ENCODE data around the gene TGM5.

TGM5 gene

DNA sequence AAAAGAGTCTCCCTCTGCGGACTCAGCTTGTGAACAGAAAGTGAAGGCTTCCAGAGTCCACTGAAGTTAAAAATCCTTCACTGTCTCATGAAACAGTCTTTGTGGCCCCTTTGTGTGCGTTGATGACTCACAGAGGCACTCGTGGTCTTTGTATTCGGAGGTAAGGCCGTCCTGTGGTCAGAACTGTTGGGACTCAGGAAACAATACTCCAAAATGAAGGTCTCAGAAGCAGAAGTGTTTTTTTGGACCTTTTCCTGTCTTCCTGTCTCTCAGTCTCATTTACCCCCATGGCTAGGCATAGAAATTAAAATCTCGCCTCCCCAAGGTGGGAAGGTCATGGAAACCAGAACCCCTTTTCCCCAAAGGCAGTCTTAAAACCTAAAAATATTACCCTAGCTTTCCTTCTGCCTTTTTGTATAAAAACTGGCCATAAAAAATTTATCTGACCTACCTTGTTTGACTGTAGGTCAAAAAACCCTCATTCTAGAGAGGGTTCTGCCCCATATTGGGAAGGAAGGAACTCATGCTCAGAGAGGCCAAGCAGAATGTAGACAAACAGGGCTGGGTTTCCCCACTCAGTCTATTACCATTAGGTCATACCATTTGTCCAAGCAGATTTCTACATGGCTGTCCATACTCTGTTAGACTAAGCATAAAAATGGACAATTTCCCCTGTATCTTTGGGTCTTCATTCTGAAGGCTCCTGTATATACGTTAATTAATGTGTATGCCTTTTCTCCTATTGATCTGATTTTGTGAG, 26.8 kb downstream of the TGM5 start:
- no peaks in the 10 kb centered on the region; the same call in 1 of the 2 replicates for H3K36me3 ChIP-seq (ENCODE audit: control insufficient read depth, insufficient read depth, low read length)
- H3K4me3 ChIP-seq (replicated peaks; ENCODE audit: low read depth, low read length) = no peak overlapping the region
- no peaks in the 10 kb centered on the region; the same call in 1 of the 2 replicates for H3K27me3 ChIP-seq (replicated peaks; ENCODE audit: control insufficient read depth, insufficient read depth, low read length)
- no peak for DNase-seq (ENCODE audit: extremely low read depth, insufficient read length)
- TF ChIP-seq, protein P1, sequence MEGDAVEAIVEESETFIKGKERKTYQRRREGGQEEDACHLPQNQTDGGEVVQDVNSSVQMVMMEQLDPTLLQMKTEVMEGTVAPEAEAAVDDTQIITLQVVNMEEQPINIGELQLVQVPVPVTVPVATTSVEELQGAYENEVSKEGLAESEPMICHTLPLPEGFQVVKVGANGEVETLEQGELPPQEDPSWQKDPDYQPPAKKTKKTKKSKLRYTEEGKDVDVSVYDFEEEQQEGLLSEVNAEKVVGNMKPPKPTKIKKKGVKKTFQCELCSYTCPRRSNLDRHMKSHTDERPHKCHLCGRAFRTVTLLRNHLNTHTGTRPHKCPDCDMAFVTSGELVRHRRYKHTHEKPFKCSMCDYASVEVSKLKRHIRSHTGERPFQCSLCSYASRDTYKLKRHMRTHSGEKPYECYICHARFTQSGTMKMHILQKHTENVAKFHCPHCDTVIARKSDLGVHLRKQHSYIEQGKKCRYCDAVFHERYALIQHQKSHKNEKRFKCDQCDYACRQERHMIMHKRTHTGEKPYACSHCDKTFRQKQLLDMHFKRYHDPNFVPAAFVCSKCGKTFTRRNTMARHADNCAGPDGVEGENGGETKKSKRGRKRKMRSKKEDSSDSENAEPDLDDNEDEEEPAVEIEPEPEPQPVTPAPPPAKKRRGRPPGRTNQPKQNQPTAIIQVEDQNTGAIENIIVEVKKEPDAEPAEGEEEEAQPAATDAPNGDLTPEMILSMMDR (IDR thresholded peaks at IDR 0.05; ENCODE audit: insufficient read depth, low read length, poor library complexity, severe bottlenecking) = no peak

DNA sequence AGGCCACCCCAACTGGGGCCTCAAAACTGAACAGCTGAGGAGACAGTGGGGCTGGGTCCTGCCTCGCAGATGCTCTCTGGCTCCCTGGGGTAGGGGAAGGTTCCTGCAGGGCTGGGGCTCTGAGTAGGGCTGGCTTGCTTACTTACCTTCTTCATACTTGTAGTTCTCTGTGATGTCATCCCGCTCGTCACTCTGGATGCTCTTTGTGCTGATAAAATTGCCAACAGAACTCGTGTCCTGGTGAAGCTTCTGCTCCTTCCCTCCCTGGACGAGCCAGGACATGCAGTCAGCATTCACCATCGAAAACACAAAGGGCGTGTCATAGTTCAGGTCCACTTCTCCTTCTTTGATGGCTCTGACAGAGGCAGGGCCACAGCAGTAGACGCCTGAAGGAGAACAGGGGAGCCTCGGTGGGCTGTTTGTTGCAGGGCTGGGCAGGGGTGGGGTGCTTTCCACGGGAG, 28.0 kb downstream of the TGM5 start:
- no peak for DNase-seq (ENCODE audit: extremely low read depth, insufficient read length)
- no peak overlapping the region for H3K4me3 ChIP-seq (replicated peaks; ENCODE audit: low read depth, low read length)
- no peaks in the 10 kb centered on the region; the same call in 1 of the 2 replicates for H3K36me3 ChIP-seq (ENCODE audit: control insufficient read depth, insufficient read depth, low read length)
- TF ChIP-seq, protein P1 (IDR thresholded peaks at IDR 0.05; ENCODE audit: insufficient read depth, low read length, poor library complexity, severe bottlenecking) = no peak
- H3K27me3 ChIP-seq (replicated peaks; ENCODE audit: control insufficient read depth, insufficient read depth, low read length) = no peaks in the 10 kb centered on the region; the same call in 1 of the 2 replicates

DNA sequence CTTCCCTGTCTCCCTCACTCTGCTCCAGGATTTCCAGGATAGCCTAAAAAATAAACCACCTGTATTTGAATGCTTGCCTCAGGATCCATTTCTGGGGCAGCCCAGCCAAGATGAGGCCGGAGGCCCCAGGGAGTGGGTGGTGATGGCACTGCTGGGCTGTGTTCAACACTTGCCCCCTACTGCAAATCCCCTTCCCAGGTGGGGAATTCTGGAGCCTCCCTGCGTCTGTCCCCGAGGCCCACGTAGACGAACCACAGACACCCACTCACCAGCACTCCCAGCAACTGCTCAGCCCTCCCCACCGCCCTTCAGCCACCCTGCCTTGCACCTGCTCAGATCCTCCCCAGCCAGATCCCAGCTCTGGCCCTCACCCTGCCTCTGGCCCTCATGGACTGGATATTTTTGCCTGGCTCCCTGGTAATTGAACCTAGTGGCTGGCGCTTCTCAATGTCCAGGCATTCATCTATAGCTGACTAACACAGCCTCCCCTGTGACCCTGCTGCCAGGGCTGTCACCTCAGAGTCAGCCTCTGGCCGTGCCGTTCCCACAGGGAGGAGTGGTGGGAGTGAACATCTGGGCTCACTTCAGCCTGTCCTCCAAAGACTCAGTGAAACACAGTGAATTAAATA, 28.8 kb downstream of the TGM5 start:
- Histone ChIP-seq H3K27me3 (replicated peaks; ENCODE audit: control insufficient read depth, insufficient read depth, low read length) (no peaks in the 10 kb centered on the region; the same call in 1 of the 2 replicates), H3K36me3 (ENCODE audit: control insufficient read depth, insufficient read depth, low read length) (no peaks in the 10 kb centered on the region; the same call in 1 of the 2 replicates), H3K4me3 (replicated peaks; ENCODE audit: low read depth, low read length) (no peak overlapping the region)
- DNase-seq (ENCODE audit: extremely low read depth, insufficient read length) = no peak
- TF ChIP-seq, protein P1 (IDR thresholded peaks at IDR 0.05; ENCODE audit: insufficient read depth, low read length, poor library complexity, severe bottlenecking) = no peak

DNA sequence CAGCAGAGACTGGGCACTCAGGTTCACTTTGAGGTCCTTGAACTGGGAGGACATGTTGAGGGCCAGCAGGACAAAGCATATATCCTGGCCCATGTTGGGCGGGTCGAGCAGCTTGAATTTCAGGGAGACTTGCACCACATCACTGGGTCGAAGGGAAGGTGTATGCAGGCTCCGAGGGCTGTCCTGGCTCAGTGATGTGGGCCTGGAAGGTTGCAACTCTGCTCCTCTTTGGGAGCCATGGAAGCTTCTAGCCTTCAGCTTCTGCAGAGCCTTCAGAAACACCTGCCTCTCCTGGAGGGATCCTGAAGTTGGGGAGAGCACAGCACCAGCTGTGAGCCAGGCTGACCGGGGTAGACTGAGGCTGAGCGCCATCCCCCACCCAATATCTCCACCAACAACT, 31.2 kb downstream of the TGM5 start:
- no peak for DNase-seq (ENCODE audit: extremely low read depth, insufficient read length)
- no peak overlapping the region for H3K4me3 ChIP-seq (replicated peaks; ENCODE audit: low read depth, low read length)
- TF ChIP-seq, protein P1 (IDR thresholded peaks at IDR 0.05; ENCODE audit: insufficient read depth, low read length, poor library complexity, severe bottlenecking) = no peak
- H3K27me3 ChIP-seq (replicated peaks; ENCODE audit: control insufficient read depth, insufficient read depth, low read length) = no peaks in the 10 kb centered on the region; the same call in none of the 2 replicates
- H3K36me3 ChIP-seq (ENCODE audit: control insufficient read depth, insufficient read depth, low read length) = no peaks in the 10 kb centered on the region; the same call in 1 of the 2 replicates

DNA sequence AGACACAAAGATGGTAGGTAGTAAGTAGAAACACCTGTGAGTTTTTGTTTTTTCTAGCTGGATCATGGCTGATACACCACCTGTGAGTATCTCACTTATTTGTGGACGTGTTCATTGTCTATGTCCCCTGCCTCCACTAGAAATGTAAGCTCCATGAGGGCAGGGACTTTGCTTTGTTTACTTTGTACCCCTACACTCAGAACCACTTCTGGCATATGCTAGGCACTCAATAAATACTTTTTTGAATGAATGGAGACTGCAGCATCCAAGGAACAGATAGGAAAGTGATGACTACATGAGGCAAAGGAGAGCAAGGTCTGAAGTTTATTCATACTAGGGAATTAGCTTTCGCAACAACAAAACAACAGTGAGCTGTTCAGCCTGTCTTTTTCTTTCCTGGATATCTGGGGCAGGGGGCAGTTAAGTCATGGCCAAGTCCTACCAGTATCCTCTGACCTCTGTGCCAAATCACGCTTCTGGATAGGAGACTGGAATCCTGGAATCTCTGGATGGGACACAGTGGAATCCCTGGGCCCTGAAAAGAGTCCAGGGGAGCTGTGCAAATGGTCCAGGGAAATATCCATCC, 34.3 kb downstream of the TGM5 start:
- Histone ChIP-seq H3K27me3 (replicated peaks; ENCODE audit: control insufficient read depth, insufficient read depth, low read length) (no peaks in the 10 kb centered on the region; the same call in none of the 2 replicates), H3K36me3 (ENCODE audit: control insufficient read depth, insufficient read depth, low read length) (no peaks in the 10 kb centered on the region; the same call in 1 of the 2 replicates), H3K4me3 (replicated peaks; ENCODE audit: low read depth, low read length) (no peak overlapping the region)
- TF ChIP-seq, protein P1 (IDR thresholded peaks at IDR 0.05; ENCODE audit: insufficient read depth, low read length, poor library complexity, severe bottlenecking) = no peak
- no peak for DNase-seq (ENCODE audit: extremely low read depth, insufficient read length)
